NCI-H82 treated with DMSO at 0.1 percent for 48 hours (cell line): Measurements from ENCODE around the gene IQSEC1.

Source experiments
- DNase-seq: peaks from one replicate; lab custom pipeline; 2025; ENCODE audit not compliant: unreplicated experiment; lab: John Stamatoyannopoulos, UW

The IQSEC1 gene

GRCh38 chr3:13073326-13074005 is at the start of gene IQSEC1:
IQSEC1 (minus strand) TSS chr3:13073429; CDS start chr3:13073014, 415 bp downstream.
- no peak for DNase-seq

- DNase-seq = no peak
Measured at GRCh38 chr3:13122081-13123012, 49.1 kb upstream of the IQSEC1 start.

GRCh38 chr3:13121553-13122001 is 48.3 kb upstream of the IQSEC1 start:
- DNase-seq = no peak

- DNase-seq = no peak
Measured at GRCh38 chr3:13120928-13121552, 47.8 kb upstream of the IQSEC1 start.

GRCh38 chr3:13120289-13120927 is 47.2 kb upstream of the IQSEC1 start:
- no peak for DNase-seq

GRCh38 chr3:13119471-13120220 is 46.4 kb upstream of the IQSEC1 start:
- no peak for DNase-seq

GRCh38 chr3:13116426-13116825 is 43.2 kb upstream of the IQSEC1 start:
- no peak for DNase-seq

GRCh38 chr3:13115991-13116390 is 42.8 kb upstream of the IQSEC1 start:
- DNase-seq = no peak

- DNase-seq = no peak
Measured at GRCh38 chr3:13115576-13115910, 42.3 kb upstream of the IQSEC1 start.

- no peak for DNase-seq
Measured at GRCh38 chr3:13114811-13115575, 41.8 kb upstream of the IQSEC1 start.

GRCh38 chr3:13113346-13114330 is 40.4 kb upstream of the IQSEC1 start:
- no peak for DNase-seq

GRCh38 chr3:13112521-13113345 is 39.5 kb upstream of the IQSEC1 start:
- no peak for DNase-seq

GRCh38 chr3:13111873-13112520 is 38.8 kb upstream of the IQSEC1 start:
- no peak for DNase-seq

GRCh38 chr3:13111173-13111872 is 38.1 kb upstream of the IQSEC1 start:
- no peak for DNase-seq

GRCh38 chr3:13110678-13111116 is 37.5 kb upstream of the IQSEC1 start:
- DNase-seq = peak; percentile 94

- no peak for DNase-seq
Measured at GRCh38 chr3:13109516-13109915, 36.3 kb upstream of the IQSEC1 start.

- no peak for DNase-seq
Measured at GRCh38 chr3:13108861-13109260, 35.6 kb upstream of the IQSEC1 start.
